Vagina (tissue), 2 donors: Measurements from ENCODE around the gene GABBR1.

Experiments used
- CTCF ChIP-seq, 3 experiments: fragments of 450-650 bp in 2 of 3; fragments of 200-600 bp in 1 of 3; sonication (generic) in 1 of 3; IDR thresholded peaks; one replicate each; pipeline ENCODE4 v1.5.1; 2017 to 2019; ENCODE audit warnings: antibody characterized with exemption in 3 of 3, mild to moderate bottlenecking in 2 of 3, moderate library complexity in 2 of 3
- POLR2A ChIP-seq, 2 donors: fragments of 450-650 bp; IDR thresholded peaks; one replicate each; pipeline ENCODE4 v1.6.1; 2017; ENCODE audit warnings: antibody characterized with exemption in 2 of 2, mild to moderate bottlenecking in 2 of 2, moderate library complexity in 2 of 2
- POLR2AphosphoS5 ChIP-seq, 2 donors: sonication (generic); formaldehyde crosslinking; IDR thresholded peaks; one replicate each; pipeline ENCODE4 v1.9.0; 2017; ENCODE audit warnings: antibody characterized with exemption in 2 of 2, mild to moderate bottlenecking in 2 of 2, low read depth in 1 of 2; ENCODE audit not compliant: insufficient read depth in 1 of 2

- TF ChIP-seq CTCF (IDR thresholded peaks at IDR 0.05): no peak
- TF ChIP-seq POLR2A (IDR thresholded peaks at IDR 0.05): no peak
- no peak for TF ChIP-seq POLR2AphosphoS5 (IDR thresholded peaks at IDR 0.05; ENCODE audit: insufficient read depth in 1 of 2, low read depth in 1 of 2)
These were observed 29.5 kb downstream of the GABBR1 start for GRCh38 chr6:29603456-29603855.
